Glutamatergic neuron (in vitro differentiated cells): ENCODE measurements around the gene CELA2A. TPM values are rescaled to one million over a fixed set of nuclear protein-coding genes. Genes with fewer than 3 reads are reported as not detected.
"Not testable (repeated sequence)": the region's sequence is repeated elsewhere in the genome, so short reads cannot be mapped to it uniquely, and the experiment has no call there.

Experiments
- DNase-seq: peaks from one replicate; pipeline ENCODE4 v3.0.0; 2022
- H3K27ac Mint-ChIP-seq: one replicate; pipeline ENCODE4 v1.8.0; 2020; ENCODE audit warnings: mild to moderate bottlenecking, mixed read lengths, inconsistent platforms; ENCODE audit not compliant: unreplicated experiment
- H3K27me3 Mint-ChIP-seq: one replicate; pipeline ENCODE4 v1.8.0; 2020; ENCODE audit warnings: mild to moderate bottlenecking, moderate library complexity, mixed read lengths, inconsistent platforms; ENCODE audit not compliant: unreplicated experiment
- H3K36me3 Mint-ChIP-seq: one replicate; pipeline ENCODE4 v1.8.0; 2020; ENCODE audit warnings: mild to moderate bottlenecking, mixed read lengths, inconsistent platforms; ENCODE audit not compliant: unreplicated experiment
- H3K4me1 Mint-ChIP-seq: one replicate; pipeline ENCODE4 v1.8.0; 2020; ENCODE audit warnings: mild to moderate bottlenecking, low read depth, mixed read lengths, inconsistent platforms; ENCODE audit not compliant: unreplicated experiment
- H3K4me3 Mint-ChIP-seq: one replicate; pipeline ENCODE4 v1.8.0; 2020; ENCODE audit warnings: mild to moderate bottlenecking, mixed read lengths, inconsistent platforms; ENCODE audit not compliant: unreplicated experiment
- H3K9me3 Mint-ChIP-seq: one replicate; pipeline ENCODE4 v1.8.0; 2020; ENCODE audit warnings: mild to moderate bottlenecking, moderate library complexity, mixed read lengths, inconsistent platforms; ENCODE audit not compliant: unreplicated experiment
- total RNA-seq: library from RNA; stranded (reverse); fragmentation: NEBNext Ultra II Directional; extraction: Animal tissue kit (Norgen Biotek cat#: 25700); gene quantifications from one replicate; pipeline ENCODE4 v1.2.1, GENCODE V29; 2021; ENCODE audit not compliant: unreplicated experiment
- TF ChIP-seq, protein P1 (sequence below): fragments of 200-600 bp; sonication (generic); IDR thresholded peaks from one replicate; pipeline ENCODE4 v1.5.0; 2021; ENCODE audit not compliant: partially characterized antibody, unreplicated experiment

CELA2A gene
- total RNA-seq, 1 donor from 2014 or later = not detected

DNA sequence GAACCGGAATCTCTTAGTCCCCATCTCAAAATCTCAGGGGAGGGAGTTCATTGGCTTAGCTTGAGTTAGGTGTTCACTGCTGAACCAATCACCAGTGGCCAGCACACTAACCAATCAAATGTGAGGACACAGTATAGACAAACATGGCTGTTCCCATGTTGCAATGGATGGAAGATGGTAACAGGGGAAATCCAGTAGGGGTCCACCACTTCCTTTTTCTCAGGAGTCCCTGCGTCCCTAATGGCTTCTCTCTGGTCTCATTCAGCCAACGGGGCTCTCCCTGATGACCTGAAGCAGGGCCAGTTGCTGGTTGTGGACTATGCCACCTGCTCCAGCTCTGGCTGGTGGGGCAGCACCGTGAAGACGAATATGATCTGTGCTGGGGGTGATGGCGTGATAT lies 29.1 kb downstream of the CELA2A start:
- DNase-seq = no peak
- Mint-ChIP-seq H3K27ac (no peak overlapping the region), H3K9me3 (peaks cover 18% of the 10 kb centered on the region), H3K36me3 (peaks cover 4% of the 10 kb centered on the region), H3K27me3 (peaks cover 18% of the 10 kb centered on the region), H3K4me3 (no peak overlapping the region), H3K4me1 (peaks cover 15% of the 10 kb centered on the region)
- TF ChIP-seq, protein P1, sequence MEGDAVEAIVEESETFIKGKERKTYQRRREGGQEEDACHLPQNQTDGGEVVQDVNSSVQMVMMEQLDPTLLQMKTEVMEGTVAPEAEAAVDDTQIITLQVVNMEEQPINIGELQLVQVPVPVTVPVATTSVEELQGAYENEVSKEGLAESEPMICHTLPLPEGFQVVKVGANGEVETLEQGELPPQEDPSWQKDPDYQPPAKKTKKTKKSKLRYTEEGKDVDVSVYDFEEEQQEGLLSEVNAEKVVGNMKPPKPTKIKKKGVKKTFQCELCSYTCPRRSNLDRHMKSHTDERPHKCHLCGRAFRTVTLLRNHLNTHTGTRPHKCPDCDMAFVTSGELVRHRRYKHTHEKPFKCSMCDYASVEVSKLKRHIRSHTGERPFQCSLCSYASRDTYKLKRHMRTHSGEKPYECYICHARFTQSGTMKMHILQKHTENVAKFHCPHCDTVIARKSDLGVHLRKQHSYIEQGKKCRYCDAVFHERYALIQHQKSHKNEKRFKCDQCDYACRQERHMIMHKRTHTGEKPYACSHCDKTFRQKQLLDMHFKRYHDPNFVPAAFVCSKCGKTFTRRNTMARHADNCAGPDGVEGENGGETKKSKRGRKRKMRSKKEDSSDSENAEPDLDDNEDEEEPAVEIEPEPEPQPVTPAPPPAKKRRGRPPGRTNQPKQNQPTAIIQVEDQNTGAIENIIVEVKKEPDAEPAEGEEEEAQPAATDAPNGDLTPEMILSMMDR = no peak

DNA sequence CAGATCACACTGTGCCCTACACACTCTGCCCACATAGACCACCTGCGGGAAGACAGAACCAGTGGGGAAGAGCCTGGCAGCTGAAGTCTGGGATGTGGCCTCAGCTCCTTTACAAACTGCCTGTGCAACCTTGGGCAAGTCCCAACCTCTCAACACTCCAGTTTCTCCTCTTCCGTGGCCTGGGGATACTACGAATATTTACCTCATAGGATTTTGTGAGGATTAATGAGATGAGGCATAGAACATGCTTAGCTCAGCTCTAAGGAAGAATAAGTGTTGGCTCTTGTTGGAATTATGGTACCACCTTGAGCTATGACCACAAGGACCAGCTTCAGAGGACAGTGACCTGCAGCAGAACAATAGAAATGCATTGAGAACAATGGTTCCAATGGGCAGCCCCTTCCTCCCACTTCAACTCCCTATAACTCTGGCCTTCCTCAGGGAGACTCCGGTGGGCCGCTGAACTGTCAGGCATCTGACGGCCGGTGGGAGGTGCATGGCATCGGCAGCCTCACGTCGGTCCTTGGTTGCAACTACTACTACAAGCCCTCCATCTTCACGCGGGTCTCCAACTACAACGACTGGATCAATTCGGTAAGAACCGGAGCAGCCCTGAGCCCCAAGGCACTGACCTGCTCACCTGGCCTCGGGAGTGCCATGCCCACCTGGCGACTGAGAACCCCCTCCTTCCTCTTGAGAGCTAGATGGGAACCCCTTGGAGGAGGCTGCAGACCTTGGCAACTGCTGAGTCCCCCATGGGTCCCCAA lies 30.5 kb downstream of the CELA2A start:
- DNase-seq, H3K36me3 Mint-ChIP-seq, H3K27ac Mint-ChIP-seq, H3K4me3 Mint-ChIP-seq: not testable (repeated sequence)
- Mint-ChIP-seq H3K27me3 (peaks cover 18% of the 10 kb centered on the region), H3K4me1 (peaks cover 15% of the 10 kb centered on the region), H3K9me3 (peaks cover 18% of the 10 kb centered on the region)

GRCh38 chr1:15488371-15488770 lies 31.8 kb downstream of the CELA2A start:
- peaks cover 18% of the 10 kb centered on the region for H3K27me3 Mint-ChIP-seq
- H3K36me3 Mint-ChIP-seq = peaks cover 4% of the 10 kb centered on the region
- H3K9me3 Mint-ChIP-seq = peaks cover 18% of the 10 kb centered on the region
- TF ChIP-seq, protein P1 = no peak
- peak overlapping the region; percentile 96 for H3K27ac Mint-ChIP-seq
- no peak for DNase-seq
- H3K4me1 Mint-ChIP-seq = peaks cover 15% of the 10 kb centered on the region
- no peak overlapping the region for H3K4me3 Mint-ChIP-seq

- TF ChIP-seq, protein P1 = no peak
- peak; percentile 85 for DNase-seq
- Mint-ChIP-seq H3K36me3 (peaks cover 4% of the 10 kb centered on the region), H3K4me3 (peak overlapping the region; percentile 65), H3K4me1 (peaks cover 15% of the 10 kb centered on the region), H3K27me3 (peaks cover 16% of the 10 kb centered on the region), H3K27ac (peak overlapping the region; percentile 96), H3K9me3 (peaks cover 18% of the 10 kb centered on the region)
Observed at GRCh38 chr1:15489052-15489736, 32.7 kb downstream of the CELA2A start.

- H3K4me3 Mint-ChIP-seq, H3K27ac Mint-ChIP-seq, DNase-seq, H3K36me3 Mint-ChIP-seq: not testable (repeated sequence)
- peaks cover 16% of the 10 kb centered on the region for H3K27me3 Mint-ChIP-seq
- H3K9me3 Mint-ChIP-seq = peaks cover 18% of the 10 kb centered on the region
- H3K4me1 Mint-ChIP-seq = peaks cover 15% of the 10 kb centered on the region
Observed at GRCh38 chr1:15491010-15491409, 34.5 kb downstream of the CELA2A start.

DNA sequence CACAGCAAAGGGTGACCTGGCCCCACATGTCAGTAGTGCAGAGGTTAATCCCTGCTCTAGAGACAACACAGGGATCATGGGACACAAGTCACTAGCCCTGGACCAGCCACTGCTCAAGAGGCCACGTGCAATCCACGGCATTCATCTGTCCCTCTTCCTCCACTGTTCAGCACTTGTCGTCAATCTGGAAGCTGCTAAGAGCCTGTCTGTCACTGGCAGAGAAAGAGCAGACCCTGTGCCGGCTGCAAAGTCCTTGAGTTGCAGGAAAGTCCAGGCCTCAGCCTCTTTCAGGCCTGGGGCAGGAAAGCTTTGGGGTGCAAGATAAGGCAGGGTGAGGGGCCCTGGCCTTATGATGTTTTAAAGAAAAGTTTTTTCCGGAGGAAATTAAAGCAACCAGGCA lies 36.1 kb downstream of the CELA2A start:
- DNase-seq = no peak
- H3K36me3 Mint-ChIP-seq = peaks cover 5% of the 10 kb centered on the region
- no peak overlapping the region for H3K4me3 Mint-ChIP-seq
- H3K27me3 Mint-ChIP-seq = peaks cover 16% of the 10 kb centered on the region
- peaks cover 18% of the 10 kb centered on the region for H3K9me3 Mint-ChIP-seq
- TF ChIP-seq, protein P1 = no peak
- no peak overlapping the region for H3K27ac Mint-ChIP-seq
- H3K4me1 Mint-ChIP-seq = peaks cover 12% of the 10 kb centered on the region
